HepG2 (cell line): ENCODE measurements around the gene ZNF771. TPM values are rescaled to one million over a fixed set of nuclear protein-coding genes. Genes with fewer than 3 reads are reported as not detected.

Experiments used
- ATAC-seq: fragments of 200-7000 bp; cut with Tn5 transposase; 3 replicates; pipeline ENCODE4 v1.9.1; 2020; ENCODE audit warnings: mild to moderate bottlenecking, moderate library complexity
- BruUV-seq: library from RNA; stranded (reverse); fragments of 400-500 nt; replicated peaks from 2 replicates; lab custom pipeline; 2021; lab: Mats Ljungman, UMichigan
- CTCF ChIA-PET: fragments of 300-600 bp; formaldehyde crosslinking; extraction: SDS; loops from one replicate; lab custom pipeline; 2021; ENCODE audit warnings: low total read pairs, inconsistent platforms, low intra/inter-chr PET ratio; lab: Yijun Ruan, JAX
- POLR2A ChIA-PET: fragments of 350-600 bp; sonication (Branson Sonifier 250); formaldehyde crosslinking; loops from one replicate; lab custom pipeline; 2020; ENCODE audit warnings: antibody characterized with exemption, inconsistent platforms; lab: Yijun Ruan, JAX
- DNase-seq: peaks from one replicate; pipeline ENCODE4 v3.0.0-alpha.2; 2015; ENCODE audit warnings: low spot score
- FAIRE-seq: peaks from 3 replicates; lab custom pipeline; 2011; peaks lifted over from hg19 to GRCh38; lab: Jason Lieb, UNC
- H2AFZ ChIP-seq: one replicate; pipeline ENCODE4 v1.6.1; 2011; ENCODE audit warnings: low read length, inconsistent platforms
- H3K27ac ChIP-seq: fragments of 300-600 bp; 3 replicates; pipeline ENCODE4 v1.8.0; 2011; ENCODE audit warnings: mixed run types, mild to moderate bottlenecking, mixed read lengths, low read length, inconsistent platforms; ENCODE audit not compliant: insufficient read depth; ENCODE audit errors: extremely low read length
- H3K27me3 ChIP-seq, 2 experiments: fragments of 200-600 bp in 1 of 2; 2 replicates in 1 of 2; 3 replicates in 1 of 2; pipeline versions ENCODE4 v1.6.0 to v1.8.0; 2011; ENCODE audit warnings: low read length in 2 of 2, mild to moderate bottlenecking in 2 of 2, moderate library complexity in 2 of 2, inconsistent platforms in 1 of 2; ENCODE audit not compliant: insufficient read depth in 2 of 2, control insufficient read depth in 1 of 2
- H3K36me3 ChIP-seq, 2 experiments: fragments of 200-600 bp in 1 of 2; replicated peaks in 1 of 2; 2 replicates in 1 of 2; 3 replicates in 1 of 2; pipeline versions ENCODE4 v1.5.1 to v1.8.0; 2011; ENCODE audit warnings: low read length in 2 of 2, inconsistent platforms in 1 of 2; ENCODE audit not compliant: insufficient read depth in 2 of 2, control insufficient read depth in 1 of 2
- H3K4me1 ChIP-seq: 2 replicates; pipeline ENCODE4 v1.5.1; 2012; ENCODE audit warnings: low read length, inconsistent platforms; ENCODE audit not compliant: insufficient read depth
- H3K4me2 ChIP-seq: 2 replicates; pipeline ENCODE4 v1.6.0; 2011; ENCODE audit warnings: low read depth, low read length, inconsistent platforms
- H3K4me3 ChIP-seq, 3 experiments: fragments of 200-600 bp in 1 of 3; sonication (generic), shearing (Covaris generic) in 1 of 3; replicated peaks in 1 of 3; 2 replicates each; pipeline ENCODE4 v1.5.1; 2011 to 2016; ENCODE audit warnings: low read length in 3 of 3, inconsistent platforms in 2 of 3, low read depth in 2 of 3, mild to moderate bottlenecking in 2 of 3, control low read depth in 1 of 3, mixed read lengths in 1 of 3; ENCODE audit not compliant: insufficient read depth in 1 of 3
- H3K79me2 ChIP-seq: one replicate; pipeline ENCODE4 v1.6.1; 2011; ENCODE audit warnings: low read length, inconsistent platforms; ENCODE audit not compliant: insufficient read depth
- H3K9ac ChIP-seq: 2 replicates; pipeline ENCODE4 v1.6.0; 2011; ENCODE audit warnings: mild to moderate bottlenecking, low read depth, low read length, inconsistent platforms; ENCODE audit not compliant: insufficient read depth
- H3K9me3 ChIP-seq: 2 replicates; pipeline ENCODE4 v1.5.1; 2012; ENCODE audit warnings: mild to moderate bottlenecking, low read length
- H4K20me1 ChIP-seq: 2 replicates; pipeline ENCODE4 v1.6.0; 2011; ENCODE audit warnings: inconsistent platforms, mild to moderate bottlenecking, low read length, moderate library complexity; ENCODE audit not compliant: insufficient read depth
- CENPBD1 ChIP-seq: sonication (generic); formaldehyde crosslinking; IDR thresholded peaks from 2 replicates; pipeline ENCODE4 v1.8.0; 2022; ENCODE audit warnings: missing genetic modification reagents, low read depth, mild to moderate bottlenecking, borderline replicate concordance
- HDAC1 ChIP-seq: sonication (generic); formaldehyde crosslinking; IDR thresholded peaks from 2 replicates; pipeline ENCODE4 v1.5.1; 2020; ENCODE audit warnings: mild to moderate bottlenecking, missing genetic modification reagents
- HOXA5 ChIP-seq: sonication (generic); formaldehyde crosslinking; IDR thresholded peaks from 2 replicates; pipeline ENCODE4 v1.4.0; 2020; ENCODE audit warnings: missing genetic modification reagents
- ZNF543 ChIP-seq: sonication (generic); formaldehyde crosslinking; IDR thresholded peaks from 2 replicates; pipeline ENCODE4 v1.4.0; 2020; ENCODE audit warnings: mild to moderate bottlenecking, missing genetic modification reagents
- ZNF563 ChIP-seq: sonication (generic); formaldehyde crosslinking; IDR thresholded peaks from 2 replicates; pipeline ENCODE4 v1.8.0; 2022; ENCODE audit warnings: mild to moderate bottlenecking, moderate library complexity, missing genetic modification reagents
- ZNF770 ChIP-seq: sonication (generic); formaldehyde crosslinking; IDR thresholded peaks from 2 replicates; pipeline ENCODE4 v1.5.0; 2020; ENCODE audit warnings: mild to moderate bottlenecking, missing genetic modification reagents
- ZUFSP ChIP-seq: sonication (generic); formaldehyde crosslinking; IDR thresholded peaks from 2 replicates; pipeline ENCODE4 v1.9.0; 2021; ENCODE audit warnings: missing genetic modification reagents, mild to moderate bottlenecking, borderline replicate concordance
- whole genome bisulfite sequencing: methylation state at CpG from one replicate; pipeline ENCODE4 v1.1.6; 2017; ENCODE audit warnings: low lambda C conversion rate; 5-methylcytosine and 5-hydroxymethylcytosine counted together
- in situ Hi-C: cut with HindIII; loops from 2 replicates; pipeline ENCODE4 v1.10.0; 2017; ENCODE audit warnings: low pct_unique_long_range_greater_than_20kb; ENCODE audit not compliant: extremely low pct_ligation_motif_present
- intact Hi-C: fragments of 100-400 bp; cut with micrococcal nuclease; formaldehyde crosslinking; loops from one replicate; pipeline ENCODE4 v1.10.0; 2022; ENCODE audit not compliant: unreplicated experiment
- polyA plus RNA-seq, 8 experiments: library from polyadenylated mRNA; depleted of rRNA in 3 of 8; stranded (reverse) in 7 of 8; unstranded in 1 of 8; fragments of >200 nt; fragmentation: Illumina TruSeq in 4 of 8; extraction: Trizol in 4 of 8; gene quantifications; 2 replicates each; pipeline versions ENCODE4 v1.2.1 to v1.2.3, GENCODE V29; 2011 to 2016; ENCODE audit warnings: low read depth in 4 of 8, missing spikeins in 1 of 8, mixed read lengths in 1 of 8; ENCODE audit not compliant: insufficient read depth in 1 of 8
- total RNA-seq, 5 experiments: library from RNA; depleted of rRNA; stranded (reverse); fragments of >200 nt; fragmentation: Illumina TruSeq; extraction: Trizol; gene quantifications; 2 replicates each; pipeline ENCODE4 v1.2.3, GENCODE V29; 2016; ENCODE audit warnings: low read depth in 1 of 5
- TF ChIP-seq, protein P1 (sequence below): sonication (generic); formaldehyde crosslinking; IDR thresholded peaks from 2 replicates; pipeline ENCODE4 v1.4.0; 2020; ENCODE audit warnings: low read depth, mild to moderate bottlenecking, missing genetic modification reagents
- TF ChIP-seq, protein P2 (sequence below): sonication (generic); formaldehyde crosslinking; IDR thresholded peaks from 2 replicates; pipeline ENCODE4 v1.4.0; 2020; ENCODE audit warnings: missing genetic modification reagents

The ZNF771 gene
- total and polyA plus RNA-seq, 2 of the 13 experiments (the other 11 are each of a cell fraction or from before 2014, with no cell fraction given): 5.0 to 11.8 TPM

GRCh38 chr16:30457743-30458560 is 50.5 kb downstream of the ZNF771 start:
- in situ Hi-C loops: loop anchor here (5.0 kb wide), 1 partner anchor 59 kb away; no protein-coding TSS in a partner anchor
- DNase-seq (no peak), ATAC-seq (no peak), FAIRE-seq (peak; percentile 37)
- H3K4me1 ChIP-seq: peaks cover 71% of the 10 kb centered on the region
- H3K4me3 ChIP-seq: no peak overlapping the region
- no TSS peak for BruUV-seq
- TF ChIP-seq, protein P1, sequence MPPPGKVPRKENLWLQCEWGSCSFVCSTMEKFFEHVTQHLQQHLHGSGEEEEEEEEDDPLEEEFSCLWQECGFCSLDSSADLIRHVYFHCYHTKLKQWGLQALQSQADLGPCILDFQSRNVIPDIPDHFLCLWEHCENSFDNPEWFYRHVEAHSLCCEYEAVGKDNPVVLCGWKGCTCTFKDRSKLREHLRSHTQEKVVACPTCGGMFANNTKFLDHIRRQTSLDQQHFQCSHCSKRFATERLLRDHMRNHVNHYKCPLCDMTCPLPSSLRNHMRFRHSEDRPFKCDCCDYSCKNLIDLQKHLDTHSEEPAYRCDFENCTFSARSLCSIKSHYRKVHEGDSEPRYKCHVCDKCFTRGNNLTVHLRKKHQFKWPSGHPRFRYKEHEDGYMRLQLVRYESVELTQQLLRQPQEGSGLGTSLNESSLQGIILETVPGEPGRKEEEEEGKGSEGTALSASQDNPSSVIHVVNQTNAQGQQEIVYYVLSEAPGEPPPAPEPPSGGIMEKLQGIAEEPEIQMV (CRISPR knock-in tag): no peak
- TF ChIP-seq ZNF543 (CRISPR knock-in tag): peak; percentile 15; the same call in 1 of the 2 replicates
- TF ChIP-seq ZUFSP (CRISPR knock-in tag): no peak
- TF ChIP-seq HOXA5 (CRISPR knock-in tag): no peak
- 0 out of 2 replicates have a peak, but pooled peaks have one; percentile 36 for TF ChIP-seq HDAC1 (CRISPR knock-in tag)
- peak; percentile 55 for TF ChIP-seq ZNF770 (CRISPR knock-in tag)
- TF ChIP-seq, protein P2, sequence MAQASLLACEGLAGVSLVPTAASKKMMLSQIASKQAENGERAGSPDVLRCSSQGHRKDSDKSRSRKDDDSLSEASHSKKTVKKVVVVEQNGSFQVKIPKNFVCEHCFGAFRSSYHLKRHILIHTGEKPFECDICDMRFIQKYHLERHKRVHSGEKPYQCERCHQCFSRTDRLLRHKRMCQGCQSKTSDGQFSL (CRISPR knock-in tag): no peak
- no peak for TF ChIP-seq ZNF563 (CRISPR knock-in tag)
- TF ChIP-seq CENPBD1 (CRISPR knock-in tag): no peak
- no peaks in the 10 kb centered on the region for H4K20me1 ChIP-seq
- H3K27ac ChIP-seq: peak overlapping the region; percentile 67
- H3K9ac ChIP-seq: no peak overlapping the region
- peak overlapping the region; percentile 87 for H3K4me2 ChIP-seq
- POLR2A ChIA-PET: interaction anchor here (1.1 to 1.6 kb wide), 6 partner anchors 9 to 153 kb away, joined by 3 to 11 read pairs (median 4); partner anchors contain the start of genes SEPHS2 and ZNF689
- no peaks in the 10 kb centered on the region for H3K79me2 ChIP-seq
- CTCF ChIA-PET: no interaction called here
- 76% methylated on average over 16 of the region's 16 CpGs for WGBS
- H3K9me3 ChIP-seq: no peaks in the 10 kb centered on the region
- intact Hi-C loops: no loop called here
- H3K27me3 ChIP-seq: no peaks in the 10 kb centered on the region
- no peaks in the 10 kb centered on the region for H3K36me3 ChIP-seq
- H2AFZ ChIP-seq: no peak overlapping the region
